HCT116 (cell line): ENCODE measurements around the gene ENPP4. TPM values are rescaled to one million over a fixed set of nuclear protein-coding genes. Genes with fewer than 3 reads are reported as not detected.

Experiments used
- ATAC-seq: fragments of 200-7000 bp; cut with Tn5 transposase; 2 replicates; pipeline ENCODE4 v1.9.1; 2020; ENCODE audit warnings: mild to moderate bottlenecking, moderate library complexity
- BruUV-seq: library from RNA; stranded (reverse); fragments of 400-500 nt; replicated peaks from 2 replicates; lab custom pipeline; 2021; lab: Mats Ljungman, UMichigan
- CTCF ChIA-PET: fragments of 300-600 bp; sonication (Branson Sonifier 250); formaldehyde crosslinking; loops from one replicate; lab custom pipeline; 2021; ENCODE audit warnings: antibody characterized with exemption; lab: Charles Lee
- POLR2A ChIA-PET: fragments of 300-600, 350-600 bp; sonication (Branson Sonifier 250); formaldehyde crosslinking; loops from one replicate; lab custom pipeline; 2021; ENCODE audit warnings: antibody characterized with exemption; lab: Charles Lee
- RAD21 ChIA-PET, 2 experiments: fragments of 300-600 bp; sonication (Branson Sonifier 250); formaldehyde crosslinking; loops; one replicate each; lab custom pipeline; 2023; ENCODE audit warnings: low total read pairs in 2 of 2; ENCODE audit not compliant: uncharacterized antibody in 2 of 2, unreplicated experiment in 2 of 2, low non-redundant PET in 1 of 2; lab: Charles Lee
- DNase-seq: peaks from one replicate; pipeline ENCODE4 v3.0.0-alpha.2; 2010; ENCODE audit warnings: low read depth, low spot score
- H2AFZ ChIP-seq: fragments of 200-600 bp; shearing (Covaris generic), sonication (generic); 2 replicates; pipeline ENCODE4 v1.6.1; 2017; ENCODE audit warnings: low read depth, mixed run types, mixed read lengths, antibody characterized with exemption, low read length; ENCODE audit not compliant: poor library complexity, severe bottlenecking
- H3K27ac ChIP-seq: 2 replicates; pipeline ENCODE4 v1.5.1; 2012; ENCODE audit warnings: low read depth, low read length
- H3K27me3 ChIP-seq: fragments of 200-600 bp; sonication (generic); 2 replicates; pipeline ENCODE4 v1.6.1; 2016; ENCODE audit warnings: mixed run types, low read length, mixed read lengths; ENCODE audit not compliant: insufficient read depth
- H3K36me3 ChIP-seq, 2 experiments: fragments of 200-500 bp in 1 of 2; fragments of 200-600 bp in 1 of 2; sonication (Bioruptor generic) in 1 of 2; sonication (generic) in 1 of 2; 2 replicates each; pipeline versions ENCODE4 v1.5.1 to v1.6.1; 2014 to 2016; ENCODE audit warnings: low read length in 2 of 2, inconsistent platforms in 1 of 2, mixed read lengths in 1 of 2, mixed run types in 1 of 2; ENCODE audit not compliant: insufficient read depth in 2 of 2, control insufficient read depth in 1 of 2
- H3K4me1 ChIP-seq, 2 experiments: fragments of 200-600 bp in 1 of 2; sonication (generic) in 1 of 2; 2 replicates each; pipeline versions ENCODE4 v1.5.1 to v1.6.1; 2012 to 2017; ENCODE audit warnings: low read length in 2 of 2, inconsistent platforms in 1 of 2, mild to moderate bottlenecking in 1 of 2, mixed read lengths in 1 of 2, mixed run types in 1 of 2, moderate library complexity in 1 of 2; ENCODE audit not compliant: insufficient read depth in 2 of 2, control insufficient read depth in 1 of 2
- H3K4me2 ChIP-seq: fragments of 200-600 bp; sonication (generic); 2 replicates; pipeline ENCODE4 v1.6.1; 2017; ENCODE audit warnings: mixed run types, low read length, mixed read lengths
- H3K4me3 ChIP-seq, 2 experiments: fragments of 200-600 bp in 1 of 2; sonication (generic) in 1 of 2; replicated peaks in 1 of 2; 2 replicates each; pipeline ENCODE4 v1.5.1; 2011 to 2016; ENCODE audit warnings: low read length in 2 of 2, control low read depth in 1 of 2, low read depth in 1 of 2, mild to moderate bottlenecking in 1 of 2, mixed read lengths in 1 of 2, mixed run types in 1 of 2
- H3K79me2 ChIP-seq: fragments of 200-600 bp; sonication (generic); 2 replicates; pipeline ENCODE4 v1.6.1; 2017; ENCODE audit warnings: mild to moderate bottlenecking, mixed run types, low read length, moderate library complexity, mixed read lengths; ENCODE audit not compliant: insufficient read depth
- H3K9ac ChIP-seq: fragments of 200-600 bp; sonication (generic); 2 replicates; pipeline ENCODE4 v1.6.1; 2016; ENCODE audit warnings: low read length, mixed read lengths
- H3K9me2 ChIP-seq: fragments of 200-600 bp; sonication (generic), shearing (Covaris generic); 2 replicates; pipeline ENCODE4 v1.6.1; 2017; ENCODE audit warnings: mixed run types, mild to moderate bottlenecking, moderate library complexity; ENCODE audit not compliant: insufficient read depth
- H3K9me3 ChIP-seq, 2 experiments: fragments of 200-500 bp in 1 of 2; fragments of 200-600 bp in 1 of 2; sonication (Bioruptor generic) in 1 of 2; sonication (generic) in 1 of 2; 2 replicates each; pipeline ENCODE4 v1.6.1; 2014 to 2017; ENCODE audit warnings: low read length in 2 of 2, mixed read lengths in 2 of 2, inconsistent platforms in 1 of 2, low read depth in 1 of 2, mild to moderate bottlenecking in 1 of 2, mixed run types in 1 of 2, moderate library complexity in 1 of 2; ENCODE audit not compliant: control insufficient read depth in 1 of 2, insufficient read depth in 1 of 2
- H4K20me1 ChIP-seq: fragments of 200-600 bp; sonication (generic), shearing (Covaris generic); 2 replicates; pipeline ENCODE4 v1.6.1; 2017; ENCODE audit warnings: mixed run types, mild to moderate bottlenecking, moderate library complexity; ENCODE audit not compliant: insufficient read depth
- CBX3 ChIP-seq: IDR thresholded peaks from 2 replicates; pipeline ENCODE4 v1.6.1; 2012; ENCODE audit warnings: low read depth
- CEBPB ChIP-seq: IDR thresholded peaks from 2 replicates; pipeline ENCODE4 v1.6.1; 2012; ENCODE audit warnings: low read depth
- EGR1 ChIP-seq: IDR thresholded peaks from 2 replicates; pipeline ENCODE4 v1.6.1; 2012; ENCODE audit warnings: low read depth
- ELF1 ChIP-seq: IDR thresholded peaks from 2 replicates; pipeline ENCODE4 v1.6.1; 2012; ENCODE audit warnings: low read depth, borderline replicate concordance
- EZH2 ChIP-seq: fragments of 200-600 bp; sonication (generic); IDR thresholded peaks from 2 replicates; pipeline ENCODE4 v1.6.1; 2017; ENCODE audit warnings: antibody characterized with exemption, mixed run types
- EZH2phosphoT487 ChIP-seq: fragments of 200-600 bp; IDR thresholded peaks from 2 replicates; pipeline ENCODE4 v1.6.1; 2018; ENCODE audit warnings: antibody characterized with exemption, borderline replicate concordance
- FOSL1 ChIP-seq: IDR thresholded peaks from 2 replicates; pipeline ENCODE4 v1.6.1; 2012; ENCODE audit warnings: low read depth
- JUND ChIP-seq: IDR thresholded peaks from 2 replicates; pipeline ENCODE4 v1.6.1; 2012
- POLR2A ChIP-seq: IDR thresholded peaks from 2 replicates; pipeline ENCODE4 v1.7.0; 2011; ENCODE audit warnings: borderline replicate concordance; ENCODE audit not compliant: insufficient read depth, insufficient read length; ENCODE audit errors: extremely low read depth
- POLR2AphosphoS5 ChIP-seq: IDR thresholded peaks from 2 replicates; pipeline ENCODE4 v1.6.1; 2011; ENCODE audit warnings: mild to moderate bottlenecking, low read depth, low read length, moderate library complexity
- RAD21 ChIP-seq: IDR thresholded peaks from 2 replicates; pipeline ENCODE4 v1.6.1; 2012; ENCODE audit warnings: low read depth, mild to moderate bottlenecking
- SP1 ChIP-seq: IDR thresholded peaks from 2 replicates; pipeline ENCODE4 v1.6.1; 2012; ENCODE audit warnings: low read depth
- SRF ChIP-seq: IDR thresholded peaks from 2 replicates; pipeline ENCODE4 v1.6.1; 2012; ENCODE audit warnings: low read depth
- TCF7L2 ChIP-seq: IDR thresholded peaks from 2 replicates; pipeline ENCODE4 v1.7.0; 2011; ENCODE audit warnings: borderline replicate concordance, inconsistent platforms; ENCODE audit not compliant: insufficient read depth, insufficient read length; ENCODE audit errors: extremely low read depth
- ZFX ChIP-seq: fragments of 450-650 bp; IDR thresholded peaks from 2 replicates; pipeline ENCODE4 v1.6.1; 2017
- ZNF274 ChIP-seq: fragments of 200-500 bp; sonication (Bioruptor generic); IDR thresholded peaks from 2 replicates; pipeline ENCODE4 v1.6.1; 2014; ENCODE audit warnings: mild to moderate bottlenecking, low read depth, low read length, inconsistent platforms
- intact Hi-C: fragments of 100-400 bp; cut with micrococcal nuclease; formaldehyde crosslinking; loops from 2 replicates; pipeline ENCODE4 v1.10.0; 2022
- total RNA-seq: library from RNA; stranded (reverse); gene quantifications from one replicate; pipeline ENCODE4 v1.2.1, GENCODE V29; 2021; ENCODE audit not compliant: unreplicated experiment
- TF ChIP-seq, protein P1 (sequence below): IDR thresholded peaks from 2 replicates; pipeline ENCODE4 v1.6.1; 2011; ENCODE audit warnings: mild to moderate bottlenecking, low read length, moderate library complexity; ENCODE audit not compliant: insufficient replicate concordance; ENCODE audit errors: extremely low read depth
- TF ChIP-seq, protein P2 (sequence below): IDR thresholded peaks from 2 replicates; pipeline ENCODE4 v1.6.1; 2012
- TF ChIP-seq, protein P3 (sequence below): IDR thresholded peaks from 2 replicates; pipeline ENCODE4 v1.6.1; 2012

The ENPP4 gene
- total RNA-seq, 1 experiment from 2014 or later, result 9.6 TPM

DNA sequence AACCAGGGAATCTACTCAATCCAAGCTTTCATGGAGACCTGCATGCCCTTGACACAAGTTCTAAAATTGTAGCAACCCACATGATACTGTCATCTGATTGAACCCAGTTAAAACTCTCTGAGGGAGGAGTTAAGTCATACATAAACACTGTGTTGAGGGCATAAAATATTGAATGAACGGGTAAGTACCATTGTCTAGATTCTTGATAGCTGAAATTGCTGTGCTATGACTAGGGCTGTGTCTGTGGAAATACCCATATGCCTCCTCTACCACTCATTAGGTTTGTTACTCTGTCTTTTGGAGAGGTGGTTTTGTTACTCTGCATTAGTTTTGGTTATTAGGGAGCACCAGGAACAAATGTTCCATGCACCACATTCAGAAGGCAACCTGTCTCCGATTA is 7.6 kb downstream of the ENPP4 start:
- DNase-seq, result no peak
- ATAC-seq, result no peak
- Histone ChIP-seq H3K4me2 (no peak overlapping the region), H3K27ac (no peak overlapping the region), H4K20me1 (no peaks in the 10 kb centered on the region), H3K27me3 (no peaks in the 10 kb centered on the region), H2AFZ (no peak overlapping the region), H3K9me3 (no peaks in the 10 kb centered on the region), H3K36me3 (no peaks in the 10 kb centered on the region), H3K9ac (no peak overlapping the region), H3K4me1 (no peaks in the 10 kb centered on the region), H3K9me2 (no peaks in the 10 kb centered on the region), H3K79me2 (peaks cover 19% of the 10 kb centered on the region), H3K4me3 (no peak overlapping the region)
- intact Hi-C loops, result no loop called here
- ChIA-PET CTCF (no interaction called here), POLR2A (no interaction called here), RAD21 (no interaction called here)
- BruUV-seq, result no TSS peak
- TF ChIP-seq ZNF274 (no peak), SP1 (no peak), EZH2 (no peak), SRF (no peak)
- TF ChIP-seq, protein P1, sequence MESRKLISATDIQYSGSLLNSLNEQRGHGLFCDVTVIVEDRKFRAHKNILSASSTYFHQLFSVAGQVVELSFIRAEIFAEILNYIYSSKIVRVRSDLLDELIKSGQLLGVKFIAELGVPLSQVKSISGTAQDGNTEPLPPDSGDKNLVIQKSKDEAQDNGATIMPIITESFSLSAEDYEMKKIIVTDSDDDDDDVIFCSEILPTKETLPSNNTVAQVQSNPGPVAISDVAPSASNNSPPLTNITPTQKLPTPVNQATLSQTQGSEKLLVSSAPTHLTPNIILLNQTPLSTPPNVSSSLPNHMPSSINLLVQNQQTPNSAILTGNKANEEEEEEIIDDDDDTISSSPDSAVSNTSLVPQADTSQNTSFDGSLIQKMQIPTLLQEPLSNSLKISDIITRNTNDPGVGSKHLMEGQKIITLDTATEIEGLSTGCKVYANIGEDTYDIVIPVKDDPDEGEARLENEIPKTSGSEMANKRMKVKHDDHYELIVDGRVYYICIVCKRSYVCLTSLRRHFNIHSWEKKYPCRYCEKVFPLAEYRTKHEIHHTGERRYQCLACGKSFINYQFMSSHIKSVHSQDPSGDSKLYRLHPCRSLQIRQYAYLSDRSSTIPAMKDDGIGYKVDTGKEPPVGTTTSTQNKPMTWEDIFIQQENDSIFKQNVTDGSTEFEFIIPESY, result no peak

DNA sequence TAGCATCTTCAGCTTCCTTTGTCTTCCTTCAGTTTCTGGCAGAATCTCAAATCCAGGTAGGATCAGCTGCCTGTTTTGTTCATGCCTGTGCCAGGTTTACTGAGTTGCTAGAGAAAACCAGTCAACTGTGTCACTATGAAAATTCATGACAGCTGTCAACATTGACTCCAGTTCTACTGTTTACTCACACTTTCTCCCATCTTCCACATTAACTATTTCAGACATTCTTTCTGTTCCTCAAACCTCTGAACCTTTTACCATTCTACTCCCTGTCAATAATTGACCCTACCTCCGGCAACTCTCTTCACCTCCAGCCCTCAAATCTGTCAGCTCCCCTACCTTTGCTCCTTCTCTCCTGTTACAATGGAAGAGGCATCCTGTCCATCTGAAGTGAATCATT is 8.5 kb downstream of the ENPP4 start:
- POLR2A ChIA-PET, result no interaction called here
- BruUV-seq, result no TSS peak
- Histone ChIP-seq H3K27me3 (no peaks in the 10 kb centered on the region), H3K9ac (no peak overlapping the region), H3K4me2 (no peak overlapping the region), H3K79me2 (peaks cover 19% of the 10 kb centered on the region), H3K4me1 (no peaks in the 10 kb centered on the region), H3K27ac (no peak overlapping the region), H3K36me3 (no peaks in the 10 kb centered on the region), H3K9me2 (no peaks in the 10 kb centered on the region), H3K4me3 (no peak overlapping the region), H3K9me3 (no peaks in the 10 kb centered on the region), H4K20me1 (no peaks in the 10 kb centered on the region), H2AFZ (no peak overlapping the region)
- CTCF ChIA-PET, result no interaction called here
- ATAC-seq (no peak), DNase-seq (no peak)
- RAD21 ChIA-PET, result no interaction called here
- intact Hi-C loops, result no loop called here
- TF ChIP-seq EZH2phosphoT487, result no peak
- no peak for TF ChIP-seq ZFX
- TF ChIP-seq, protein P2, sequence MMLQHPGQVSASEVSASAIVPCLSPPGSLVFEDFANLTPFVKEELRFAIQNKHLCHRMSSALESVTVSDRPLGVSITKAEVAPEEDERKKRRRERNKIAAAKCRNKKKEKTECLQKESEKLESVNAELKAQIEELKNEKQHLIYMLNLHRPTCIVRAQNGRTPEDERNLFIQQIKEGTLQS, result no peak
- TF ChIP-seq JUND, result no peak
- TF ChIP-seq, protein P3, sequence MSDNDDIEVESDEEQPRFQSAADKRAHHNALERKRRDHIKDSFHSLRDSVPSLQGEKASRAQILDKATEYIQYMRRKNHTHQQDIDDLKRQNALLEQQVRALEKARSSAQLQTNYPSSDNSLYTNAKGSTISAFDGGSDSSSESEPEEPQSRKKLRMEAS, result no peak
- no peak for TF ChIP-seq EZH2
- no peak for TF ChIP-seq RAD21
- TF ChIP-seq ELF1, result no peak
- TF ChIP-seq EGR1, result no peak
- TF ChIP-seq CEBPB, result no peak
- no peak for TF ChIP-seq POLR2A
- TF ChIP-seq POLR2AphosphoS5, result no peak
- TF ChIP-seq SP1, result no peak
- no peak for TF ChIP-seq TCF7L2
- TF ChIP-seq, protein P1, result no peak
- no peak for TF ChIP-seq CBX3
- no peak for TF ChIP-seq FOSL1
